B cell (primary cell): ENCODE data around the gene ZNF692. TPM values are rescaled to one million over a fixed set of nuclear protein-coding genes. Genes with fewer than 3 reads are reported as not detected.

Experiments used
- ATAC-seq: fragments of 200-7000 bp; cut with Tn5 transposase; one replicate; pipeline ENCODE4 v1.10.0; 2021; ENCODE audit warnings: low read depth, mild to moderate bottlenecking, moderate number of reproducible peaks, moderate library complexity
- CTCF ChIA-PET: fragments of 350-600 bp; sonication (Branson Sonifier 250); formaldehyde crosslinking; loops from one replicate; lab custom pipeline; 2021; ENCODE audit warnings: antibody characterized with exemption, inconsistent platforms; lab: Charles Lee
- POLR2A ChIA-PET: fragments of 350-600 bp; sonication (Branson Sonifier 250); formaldehyde crosslinking; loops from one replicate; lab custom pipeline; 2021; ENCODE audit warnings: antibody characterized with exemption; lab: Charles Lee
- DNase-seq: peaks from one replicate; pipeline ENCODE4 v3.0.0; 2013
- H2AFZ ChIP-seq: 2 replicates; pipeline ENCODE4 v1.6.1; 2012; ENCODE audit warnings: mild to moderate bottlenecking, low read depth, low read length; ENCODE audit not compliant: insufficient read depth, poor library complexity, severe bottlenecking
- H3K27ac ChIP-seq, 2 donors: 1 replicate in 1 of 2; 2 replicates in 1 of 2; pipeline ENCODE4 v1.5.1; 2012 to 2013; ENCODE audit warnings: low read length in 2 of 2, mild to moderate bottlenecking in 2 of 2, moderate library complexity in 1 of 2
- H3K27me3 ChIP-seq, 4 experiments: fragments of 200-600 bp in 1 of 4; sonication (generic) in 1 of 4; replicated peaks in 1 of 4; 1 replicate in 2 of 4; 2 replicates in 2 of 4; pipeline versions ENCODE4 v1.6.1 to v1.7.0; 2013 to 2016; ENCODE audit warnings: low read length in 3 of 4, mild to moderate bottlenecking in 2 of 4, mixed read lengths in 1 of 4, moderate library complexity in 1 of 4; ENCODE audit not compliant: insufficient read depth in 4 of 4, control insufficient read depth in 3 of 4; ENCODE audit errors: control extremely low read depth in 1 of 4
- H3K36me3 ChIP-seq, 2 experiments: replicated peaks in 1 of 2; 1 replicate in 1 of 2; 2 replicates in 1 of 2; pipeline versions ENCODE4 v1.6.1 to v1.7.1; 2013; ENCODE audit warnings: low read length in 1 of 2; ENCODE audit not compliant: insufficient read depth in 2 of 2, control insufficient read depth in 1 of 2; ENCODE audit errors: control extremely low read depth in 1 of 2, extremely low read depth in 1 of 2
- H3K4me1 ChIP-seq, 2 donors: fragments of 200-600 bp in 1 of 2; sonication (generic) in 1 of 2; 1 replicate in 1 of 2; 2 replicates in 1 of 2; pipeline versions ENCODE4 v1.5.1 to v1.6.1; 2013 to 2017; ENCODE audit warnings: low read length in 2 of 2; ENCODE audit not compliant: control insufficient read depth in 2 of 2, insufficient read depth in 2 of 2
- H3K4me2 ChIP-seq: replicated peaks from 2 replicates; pipeline ENCODE3; 2012; ENCODE audit warnings: mild to moderate bottlenecking, low read depth, low read length; ENCODE audit not compliant: poor library complexity, severe bottlenecking
- H3K4me3 ChIP-seq, 5 experiments: fragments of 200-600 bp in 1 of 5; sonication (generic) in 1 of 5; 1 replicate in 3 of 5; 2 replicates in 2 of 5; pipeline versions ENCODE4 v1.5.1 to v1.7.0; 2011 to 2016; ENCODE audit warnings: low read length in 4 of 5, mild to moderate bottlenecking in 4 of 5, low read depth in 2 of 5, control low read depth in 1 of 5, moderate library complexity in 1 of 5; ENCODE audit not compliant: insufficient read depth in 1 of 5; ENCODE audit errors: control extremely low read depth in 1 of 5, extremely low read depth in 1 of 5
- H3K79me2 ChIP-seq: fragments of 200-600 bp; sonication (generic); one replicate; pipeline ENCODE4 v1.6.0; 2016; ENCODE audit warnings: low read length; ENCODE audit not compliant: control insufficient read depth, insufficient read depth
- H3K9ac ChIP-seq: fragments of 200-600 bp; sonication (generic); 2 replicates; pipeline ENCODE4 v1.6.1; 2017; ENCODE audit warnings: mild to moderate bottlenecking, low read length, moderate library complexity
- H3K9me3 ChIP-seq, 3 donors: one replicate each; pipeline versions ENCODE4 v1.6.1 to v1.7.1; 2013; ENCODE audit warnings: low read length in 2 of 3; ENCODE audit not compliant: control insufficient read depth in 2 of 3, insufficient read depth in 1 of 3; ENCODE audit errors: control extremely low read depth in 1 of 3
- H4K20me1 ChIP-seq: 2 replicates; pipeline ENCODE4 v1.6.0; 2012; ENCODE audit warnings: mild to moderate bottlenecking, low read length; ENCODE audit not compliant: insufficient read depth, control insufficient read depth, poor library complexity, severe bottlenecking
- H3K27ac Mint-ChIP-seq: one replicate; pipeline ENCODE4 v1.8.0; 2021; ENCODE audit warnings: mixed read lengths
- H3K27me3 Mint-ChIP-seq: one replicate; pipeline ENCODE4 v1.8.0; 2021; ENCODE audit warnings: mixed read lengths
- H3K4me1 Mint-ChIP-seq: one replicate; pipeline ENCODE4 v1.8.0; 2021; ENCODE audit warnings: mixed read lengths
- H3K4me3 Mint-ChIP-seq: one replicate; pipeline ENCODE4 v1.8.0; 2021; ENCODE audit warnings: mixed read lengths
- H3K9me3 Mint-ChIP-seq: one replicate; pipeline ENCODE4 v1.8.0; 2022; ENCODE audit warnings: mixed read lengths; ENCODE audit not compliant: insufficient read depth
- CTCF ChIP-seq: fragments of 200-600 bp; IDR thresholded peaks from one replicate; pipeline ENCODE4 v1.8.0; 2022; ENCODE audit warnings: antibody characterized with exemption, mild to moderate bottlenecking
- EZH2 ChIP-seq: IDR thresholded peaks from 2 replicates; pipeline ENCODE4 v1.6.1; 2012; ENCODE audit warnings: borderline replicate concordance, low read depth, mild to moderate bottlenecking, moderate library complexity, low read length; ENCODE audit not compliant: insufficient read depth, poor library complexity, severe bottlenecking
- WGBS: methylation state at CpG from one replicate; pipeline ENCODE4 v1.1.5; 2013; ENCODE audit warnings: missing lambda C conversion rate; ENCODE audit not compliant: insufficient coverage; 5-methylcytosine and 5-hydroxymethylcytosine counted together
- intact Hi-C: fragments of 100-400 bp; cut with micrococcal nuclease; formaldehyde crosslinking; loops from one replicate; pipeline ENCODE4 v1.10.0; 2022
- polyA plus RNA-seq: library from polyadenylated mRNA; depleted of rRNA; stranded (reverse); fragments of >200 nt; gene quantifications from 2 replicates; pipeline ENCODE4 v1.2.3, GENCODE V29; 2012
- total RNA-seq, 2 donors: library from RNA; stranded (reverse); fragments of 120-200 nt in 1 of 2; gene quantifications; 1 replicate in 1 of 2; 2 replicates in 1 of 2; pipeline versions ENCODE4 v1.2.3 to v1.2.4, GENCODE V29; 2013 to 2022

Gene ZNF692
- total and polyA plus RNA-seq, 2 donors (not counting 1 experiment from before 2014, with no cell fraction given): 56.9 to 157 TPM

- no peak for ATAC-seq
- POLR2A ChIA-PET: no interaction called here
- H3K4me3 Mint-ChIP-seq: no peak overlapping the region
Measured at GRCh38 chr1:248900637-248901036, 41.8 kb upstream of the ZNF692 start.

More at GRCh38 chr1:248900637-248901036, 41.8 kb upstream of the ZNF692 start:
- no peak overlapping the region for H3K4me3 ChIP-seq
- Mint-ChIP-seq H3K4me1 (peaks cover 4% of the 10 kb centered on the region), H3K27me3 (peaks cover 21% of the 10 kb centered on the region), H3K9me3 (no peaks in the 10 kb centered on the region), H3K27ac (no peak overlapping the region)
- no CpG with 5 or more reads among the region's 1 CpG for WGBS
- intact Hi-C loops: no loop called here
- peaks cover 0 to 12% (median 6%) of the 10 kb centered on the region in 4 experiments for H3K27me3 ChIP-seq
- no peak overlapping the region for H3K4me2 ChIP-seq
- H3K9ac ChIP-seq: no peak overlapping the region
- no peaks in the 10 kb centered on the region for H4K20me1 ChIP-seq
- H3K79me2 ChIP-seq: no peaks in the 10 kb centered on the region
- no peak for TF ChIP-seq EZH2
- no peak for TF ChIP-seq CTCF
- H2AFZ ChIP-seq: no peak overlapping the region
- peaks cover 0 to 4% (median 1%) of the 10 kb centered on the region in 3 donors for H3K9me3 ChIP-seq
- CTCF ChIA-PET: no interaction called here
- H3K36me3 ChIP-seq: no peaks in the 10 kb centered on the region
- no peak overlapping the region for H3K27ac ChIP-seq
- DNase-seq: no peak
- peaks cover 6% of the 10 kb centered on the region in 2 donors for H3K4me1 ChIP-seq
